Anterior cingulate cortex (tissue), 58 donors: ENCODE data around the gene COG2.
"Not testable (repeated sequence)": the region's sequence is repeated elsewhere in the genome, so short reads cannot be mapped to it uniquely, and the experiment has no call there.

Experiments used
- DNase-seq, 58 donors: peaks; one replicate each; lab custom pipeline; 2025; lab: John Stamatoyannopoulos, UW

Gene COG2

DNA sequence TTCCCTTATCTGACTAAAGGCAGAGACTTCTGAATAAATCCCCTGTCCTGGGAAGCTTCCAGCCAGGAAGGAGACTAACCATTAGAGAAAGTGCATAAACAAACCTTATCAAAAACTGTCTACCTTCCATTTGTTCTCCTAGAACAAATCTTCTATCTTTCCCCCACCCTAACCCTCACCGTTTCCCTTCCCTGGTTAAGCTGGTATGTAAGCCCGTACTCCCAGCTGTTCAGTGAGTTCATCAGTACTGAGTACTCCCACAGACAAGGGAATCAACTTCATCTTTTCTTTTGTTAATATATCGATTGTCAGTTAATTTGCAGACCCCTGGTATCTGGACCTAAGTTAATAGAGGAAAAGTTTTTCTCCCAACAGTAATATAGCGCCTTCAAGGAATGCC is 20.1 kb upstream of the COG2 start:
- DNase-seq: no peak

DNA sequence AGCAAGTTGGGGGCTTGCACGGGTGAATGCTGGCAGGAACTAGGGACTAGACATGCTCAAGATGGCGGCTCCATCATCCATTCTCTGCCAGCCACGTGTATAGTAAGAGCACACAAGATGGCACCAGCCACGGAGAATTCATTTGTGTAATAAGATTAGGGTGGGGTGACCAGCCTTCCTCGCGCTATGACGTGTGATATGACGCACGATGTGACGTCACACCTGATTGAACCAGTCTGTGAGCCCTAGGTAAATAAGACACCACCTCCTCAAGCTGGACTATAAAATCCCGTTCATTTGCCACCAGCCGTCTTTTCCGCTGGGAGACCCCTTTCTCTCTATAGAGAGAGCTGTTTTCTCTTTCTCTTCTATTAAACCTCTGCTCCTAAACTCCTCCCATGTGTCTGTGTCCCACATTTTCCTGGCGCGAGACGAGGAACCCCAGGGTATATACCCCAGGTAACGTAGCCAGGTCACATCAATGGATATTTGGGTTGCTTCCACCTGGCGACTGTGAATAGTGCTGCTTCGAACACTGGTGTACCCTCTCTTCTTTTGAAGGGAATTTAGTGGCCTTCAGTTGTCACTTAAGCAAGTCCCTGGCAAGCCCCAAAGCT is 18.1 kb upstream of the COG2 start:
- DNase-seq: no peak

GRCh38 chr1:230626232-230626631 is 16.0 kb upstream of the COG2 start:
- DNase-seq: no peak

DNA sequence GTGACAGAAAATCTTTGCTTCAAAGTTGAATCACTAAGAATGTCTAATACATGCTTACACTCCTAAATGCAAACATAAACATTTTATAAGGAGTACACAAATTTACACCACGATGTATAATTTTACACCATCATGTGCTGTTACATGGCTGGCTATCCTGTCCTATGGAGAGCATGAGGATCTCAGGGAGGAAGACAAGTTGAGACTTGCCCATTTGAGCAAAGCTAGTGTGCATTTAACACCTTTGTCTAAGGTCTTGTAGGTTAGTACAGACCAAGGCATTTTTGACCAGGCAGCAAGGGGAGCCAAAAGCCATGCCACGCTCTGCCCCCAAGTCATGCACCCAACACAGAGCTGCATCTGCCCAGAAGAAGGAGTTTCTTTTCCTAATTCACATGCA is 14.5 kb upstream of the COG2 start:
- DNase-seq: no peak

DNA sequence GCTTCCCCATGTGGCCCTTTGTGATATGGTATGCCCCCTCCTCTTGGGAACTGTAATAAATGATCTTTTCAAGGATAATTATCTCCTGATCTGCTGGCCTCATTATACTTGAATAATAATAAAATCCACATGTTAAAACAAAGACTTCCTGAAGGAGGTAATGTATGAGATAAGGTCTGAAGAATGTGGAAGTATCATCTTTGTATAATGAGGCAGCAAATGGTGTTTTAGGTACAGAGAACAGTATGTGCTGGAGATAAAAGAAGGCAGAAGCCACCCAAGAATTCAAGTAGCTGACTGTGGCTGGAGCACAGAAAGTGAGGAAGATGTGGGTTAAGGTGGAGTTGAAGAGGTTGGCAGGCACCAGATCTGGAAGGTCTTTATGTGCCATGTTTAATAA is 12.8 kb upstream of the COG2 start:
- no peak for DNase-seq

GRCh38 chr1:230631477-230631876 is 10.8 kb upstream of the COG2 start:
- no peak for DNase-seq

- DNase-seq: peak in 16 of 58 donors; percentile 2 to 33 (median 10)
These were observed 9.9 kb upstream of the COG2 start for GRCh38 chr1:230632273-230632873.

DNA sequence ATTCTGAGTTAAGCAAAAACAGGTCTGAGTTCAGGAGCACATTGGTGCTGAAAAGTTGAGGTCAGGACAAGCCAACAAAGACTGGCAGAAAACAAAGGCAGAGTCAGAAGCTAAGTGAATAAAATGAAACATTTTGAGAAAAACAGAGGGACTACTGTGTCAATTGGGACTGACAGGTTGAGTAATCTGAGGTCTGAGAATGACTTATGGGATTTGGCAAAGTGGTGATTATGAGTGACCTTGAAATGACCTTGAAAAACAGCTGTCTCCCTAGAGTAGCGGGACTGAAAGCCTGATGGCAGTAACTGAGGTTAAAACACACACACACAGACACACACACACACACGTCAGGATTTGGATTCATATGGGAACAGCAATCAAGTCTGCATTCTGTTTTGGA is 8.8 kb upstream of the COG2 start:
- DNase-seq: no peak

- no peak for DNase-seq
These were observed 7.9 kb upstream of the COG2 start for GRCh38 chr1:230634384-230634783.

- no peak for DNase-seq
These were observed 5.6 kb upstream of the COG2 start for GRCh38 chr1:230636575-230637148.

DNA sequence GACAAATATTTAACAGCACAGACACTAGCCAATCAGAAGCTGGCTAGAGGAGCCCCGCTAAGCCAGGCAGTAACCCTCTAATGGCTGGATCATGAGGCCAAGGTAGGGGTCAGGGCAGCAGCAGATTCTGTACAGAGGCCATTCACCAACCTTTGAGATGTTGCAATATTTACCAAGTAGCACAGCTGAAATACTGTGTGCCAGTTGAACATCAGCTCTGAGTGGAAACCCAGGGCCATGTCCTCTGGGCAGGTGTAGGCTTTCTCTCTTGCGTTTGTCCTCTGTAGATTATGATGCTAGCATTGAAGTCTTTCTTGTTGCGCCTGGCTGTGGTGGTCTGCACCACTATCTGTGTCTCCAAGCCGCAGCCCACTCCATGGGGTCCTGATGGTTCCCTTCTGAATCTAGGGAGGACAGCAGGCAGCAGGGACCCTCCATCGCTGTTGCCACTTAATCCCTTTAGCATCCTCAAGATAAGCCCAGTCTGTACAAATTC is 2.5 kb upstream of the COG2 start:
- DNase-seq: no peak

GRCh38 chr1:230641346-230641745 is 935 bp upstream of the COG2 start:
- DNase-seq: no peak

DNA sequence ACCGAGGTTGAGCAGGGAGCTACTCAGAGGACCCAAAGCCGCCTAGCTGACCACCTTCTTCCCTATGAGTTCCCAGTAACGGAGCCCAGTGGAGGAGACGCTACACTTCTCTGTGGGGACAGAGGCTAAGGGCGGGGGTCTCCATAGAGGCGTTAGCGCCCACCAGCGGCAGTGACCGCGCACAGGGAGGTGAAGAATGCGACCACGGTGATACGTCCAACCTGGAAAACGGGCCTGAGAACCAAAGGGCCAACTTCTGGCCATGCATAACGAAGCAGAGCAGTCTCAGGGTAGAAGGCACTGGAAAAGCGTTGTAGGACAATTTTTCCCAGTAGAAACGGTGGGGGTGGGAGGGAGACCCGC is 400 bp upstream of the COG2 start:
- peak in 2 of 58 donors; percentile 36 to 50 for DNase-seq

DNA sequence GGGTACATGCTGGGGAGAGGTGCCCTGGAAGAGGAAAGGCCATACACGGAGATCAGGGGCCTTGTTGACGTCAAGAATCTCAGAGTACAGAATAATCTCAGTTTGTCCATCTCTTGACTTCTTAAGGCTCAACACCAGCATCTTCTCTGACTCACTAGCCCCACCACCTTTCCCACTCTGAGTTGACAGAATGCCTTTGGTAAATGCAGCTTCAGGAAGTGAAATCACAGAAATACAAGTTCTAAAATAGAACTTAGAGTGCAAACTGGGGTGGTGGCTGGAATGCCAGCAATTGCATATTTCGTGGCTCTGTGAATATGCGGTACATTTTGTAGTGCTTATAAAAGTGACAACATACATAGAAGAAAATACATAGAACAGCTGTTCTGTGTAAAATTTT is 1.6 kb downstream of the COG2 start:
- peak in 2 of 58 donors; percentile 30 to 38 for DNase-seq

DNA sequence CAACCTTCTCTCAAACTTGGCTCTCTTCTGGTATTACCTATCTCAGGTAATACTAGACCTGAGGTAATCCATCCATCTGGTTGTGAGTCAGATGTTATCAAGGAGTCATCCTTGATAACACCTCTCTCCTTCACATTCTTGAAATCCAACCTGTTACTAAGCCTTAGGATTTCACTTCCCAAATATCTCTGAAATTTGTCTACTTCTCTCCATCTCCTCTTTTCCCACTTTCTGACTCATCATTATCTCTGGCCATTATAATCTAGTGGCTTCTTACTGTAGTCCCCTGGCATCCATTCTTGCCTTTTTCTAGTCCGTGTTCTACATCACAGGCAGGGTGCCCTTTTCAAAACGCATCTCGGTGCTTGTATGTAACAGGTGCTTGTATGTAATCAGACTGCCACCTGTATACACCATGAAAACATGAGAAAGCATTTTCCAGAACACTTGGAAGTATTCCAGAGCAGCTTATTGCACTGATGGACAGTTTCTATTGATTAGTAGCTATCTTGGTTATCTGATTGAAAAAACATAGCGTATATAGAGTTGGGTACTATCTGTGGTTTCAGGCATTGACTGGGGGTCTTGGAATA is 4.5 kb downstream of the COG2 start:
- DNase-seq: no peak

- no peak for DNase-seq
These were observed 5.0 kb downstream of the COG2 start for GRCh38 chr1:230647321-230647720.

DNA sequence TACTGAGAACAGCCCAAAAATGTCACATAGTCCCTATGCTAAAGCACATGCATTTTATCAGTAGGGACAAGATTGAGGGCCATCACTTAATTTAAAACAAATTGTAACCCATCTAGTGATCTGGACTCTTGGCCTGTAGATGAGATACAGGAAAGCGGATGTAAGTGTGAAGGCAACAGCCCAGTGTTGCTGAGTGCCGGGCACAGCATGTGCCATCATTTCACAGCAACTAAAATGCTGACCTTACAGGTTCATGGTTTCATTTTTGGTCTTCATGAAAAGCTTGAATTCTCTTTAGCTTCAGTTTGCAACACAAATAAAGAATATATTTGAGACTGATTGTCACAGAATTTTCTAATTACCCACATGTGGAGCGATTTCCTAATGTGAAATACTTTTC is 5.8 kb downstream of the COG2 start:
- DNase-seq: no peak

DNA sequence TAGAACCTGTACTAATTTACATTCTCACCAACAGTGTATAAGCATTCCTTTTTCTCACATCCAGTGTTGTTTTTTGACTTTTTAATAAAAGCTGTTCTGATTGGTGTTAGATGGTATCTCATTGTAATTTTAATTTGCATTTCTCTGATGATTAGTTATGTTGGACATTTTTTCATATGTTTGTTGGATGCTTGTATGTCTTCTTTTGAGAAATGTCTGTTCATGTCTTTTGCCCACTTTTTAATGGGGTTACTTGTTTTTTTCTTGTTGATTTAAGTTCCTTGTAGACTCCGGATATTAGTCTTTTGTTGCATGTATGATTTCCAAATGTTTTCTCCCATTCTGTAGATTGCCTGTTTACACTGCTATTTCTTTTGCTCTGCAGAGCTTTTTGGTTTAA is 8.0 kb downstream of the COG2 start:
- no peak for DNase-seq

DNA sequence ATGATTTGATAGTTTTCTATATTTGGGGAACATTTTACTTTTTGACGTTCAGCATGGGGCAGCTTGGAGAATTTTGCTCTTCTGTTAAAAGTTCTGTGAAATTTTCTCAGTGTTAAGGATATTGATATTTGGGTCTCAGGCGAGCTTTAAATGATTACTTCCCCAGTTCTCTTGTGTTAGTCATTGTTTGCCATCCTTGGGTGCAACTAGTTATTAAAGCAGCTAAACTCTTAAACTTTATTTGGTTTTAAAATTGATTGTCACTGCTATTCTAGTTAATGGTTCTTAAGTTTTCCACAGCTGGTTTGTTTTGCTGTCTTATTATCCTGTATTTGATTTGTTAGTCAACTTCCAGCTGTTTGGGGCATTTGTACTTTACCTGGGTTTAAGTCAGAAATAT is 9.0 kb downstream of the COG2 start:
- DNase-seq: no peak

DNA sequence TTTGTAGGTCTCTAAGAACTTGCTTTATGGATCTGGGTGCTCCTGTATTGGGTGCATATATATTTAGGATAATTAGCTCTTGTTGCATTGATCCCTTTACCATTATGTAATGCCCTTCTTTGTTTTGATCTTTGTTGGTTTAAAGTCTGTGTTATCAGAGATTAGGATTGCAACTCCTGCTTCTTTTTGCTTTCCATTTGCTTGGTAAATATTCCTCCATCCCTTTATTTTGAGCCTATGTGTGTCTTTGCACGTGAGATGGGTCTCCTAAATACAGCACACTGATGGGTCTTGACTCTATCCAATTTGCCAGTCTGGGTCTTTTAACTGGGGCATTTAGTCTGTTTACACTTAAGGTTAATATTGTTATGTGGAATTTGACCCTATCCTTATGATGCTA is 14.4 kb downstream of the COG2 start:
- DNase-seq: not testable (repeated sequence)

DNA sequence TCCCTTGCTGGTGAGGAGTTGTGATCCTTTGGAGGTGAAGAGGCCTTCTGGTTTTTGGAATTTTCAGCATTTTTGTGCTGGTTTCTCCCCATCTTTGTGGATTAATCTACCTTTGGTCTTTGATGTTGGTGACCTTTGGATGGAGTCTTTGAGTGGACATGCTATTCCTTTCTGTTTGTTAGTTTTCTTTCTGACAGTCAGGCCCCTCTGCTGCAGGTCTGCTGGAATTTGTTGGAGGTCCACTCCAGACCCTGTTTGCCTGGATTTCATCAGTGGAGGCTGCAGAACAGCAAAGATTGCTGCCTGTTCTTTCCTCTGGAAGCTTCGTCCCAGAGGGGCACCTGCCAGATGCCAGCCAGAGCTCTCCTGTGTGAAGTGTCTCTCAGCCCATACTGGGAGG is 15.8 kb downstream of the COG2 start:
- DNase-seq: not testable (repeated sequence)

DNA sequence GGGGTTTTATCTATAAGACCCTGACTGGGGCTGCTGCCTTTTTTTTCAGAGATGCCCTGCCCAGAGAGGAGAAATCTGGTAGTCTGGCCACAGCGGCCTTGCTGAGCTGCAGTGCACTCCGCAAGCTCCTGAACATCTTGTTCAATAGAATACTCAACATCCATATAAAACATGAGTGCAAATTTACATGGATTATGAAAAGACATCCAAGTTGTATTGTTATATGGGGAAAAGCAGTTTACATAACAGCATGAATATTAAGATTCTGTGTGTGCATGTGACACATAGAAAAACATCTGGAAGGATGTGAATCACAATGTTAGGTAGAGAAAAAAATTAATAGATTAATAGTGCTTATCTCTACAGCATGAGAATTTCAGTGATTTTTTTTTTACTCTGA is 16.4 kb downstream of the COG2 start:
- DNase-seq: no peak
